Vagina (tissue), 2 donors: ENCODE results near the gene METTL21C.
A peak's percentile ranks its signal among the peaks of the same experiment; 100 is the strongest.

Source experiments
- CTCF ChIP-seq, 3 experiments: fragments of 450-650 bp in 2 of 3; fragments of 200-600 bp in 1 of 3; sonication (generic) in 1 of 3; IDR thresholded peaks; one replicate each; pipeline ENCODE4 v1.5.1; 2017 to 2019; ENCODE audit warnings: antibody characterized with exemption in 3 of 3, mild to moderate bottlenecking in 2 of 3, moderate library complexity in 2 of 3
- POLR2AphosphoS5 ChIP-seq, 2 donors: sonication (generic); formaldehyde crosslinking; IDR thresholded peaks; one replicate each; pipeline ENCODE4 v1.9.0; 2017; ENCODE audit warnings: antibody characterized with exemption in 2 of 2, mild to moderate bottlenecking in 2 of 2, low read depth in 1 of 2; ENCODE audit not compliant: insufficient read depth in 1 of 2

GRCh38 chr13:102707467-102707866 is 12.6 kb upstream of the METTL21C start:
- no peak for TF ChIP-seq CTCF (IDR thresholded peaks at IDR 0.05)
- peak in 1 of 2 donors; percentile 64 for TF ChIP-seq POLR2AphosphoS5 (IDR thresholded peaks at IDR 0.05; ENCODE audit: insufficient read depth in 1 of 2, low read depth in 1 of 2)
